ENCODE measurements around the gene VMP1. TPM values are rescaled to one million over a fixed set of nuclear protein-coding genes. Genes with fewer than 3 reads are reported as not detected.
"Not testable (repeated sequence)": the region's sequence is repeated elsewhere in the genome, so short reads cannot be mapped to it uniquely, and the experiment has no call there.

Gene VMP1
- total RNA-seq, 1 experiment from 2014 or later, result 277 TPM

- Mint-ChIP-seq H3K4me3 (ENCODE audit: unreplicated experiment) (peak overlapping the region; percentile 52), H3K27me3 (ENCODE audit: insufficient read depth, unreplicated experiment) (no peaks in the 10 kb centered on the region), H3K27ac (ENCODE audit: unreplicated experiment) (peak overlapping the region; percentile 82), H3K9me3 (ENCODE audit: unreplicated experiment) (no peaks in the 10 kb centered on the region), H3K4me1 (ENCODE audit: low read depth, unreplicated experiment) (peaks cover 27% of the 10 kb centered on the region), H3K36me3 (ENCODE audit: insufficient read depth, unreplicated experiment) (peaks cover 40% of the 10 kb centered on the region)
- CTCF ChIA-PET, result interaction anchor here (0.6 to 0.9 kb wide), 4 partner anchors 9 to 74 kb away, joined by 3 to 6 read pairs (median 4); no protein-coding TSS in a partner anchor
- H3K27me3 ChIP-seq (replicated peaks; ENCODE audit: control insufficient read depth, insufficient read depth, low read length), result no peaks in the 10 kb centered on the region
- peaks cover 63% of the 10 kb centered on the region for H3K4me1 ChIP-seq
- BruUV-seq (replicated peaks), result no TSS peak
- POLR2A ChIA-PET, result interaction anchor here (0.5 to 2.5 kb wide), 5 partner anchors 10 to 65 kb away, joined by 3 to 55 read pairs (median 3); no protein-coding TSS in a partner anchor
- no peaks in the 10 kb centered on the region for H3K36me3 ChIP-seq (ENCODE audit: control insufficient read depth, insufficient read depth, low read length)
- H3K9me3 ChIP-seq, result no peaks in the 10 kb centered on the region
- no peak overlapping the region for H3K4me3 ChIP-seq (ENCODE audit: low read depth, low read length)
- no peak for DNase-seq
- intact Hi-C loops (cut with micrococcal nuclease; ENCODE audit: unreplicated experiment), result loop anchor here (2.0 kb wide), 1 partner anchor 17 kb away; no protein-coding TSS in a partner anchor
- no peak for TF ChIP-seq CTCF (IDR thresholded peaks at IDR 0.05; ENCODE audit: insufficient read depth in 1 of 2, low read depth in 1 of 2, low read length in 1 of 2, severe bottlenecking in 1 of 2, unreplicated experiment in 1 of 2)
Observed at GRCh38 chr17:59827721-59828477, 120.4 kb downstream of the VMP1 start.

DNA sequence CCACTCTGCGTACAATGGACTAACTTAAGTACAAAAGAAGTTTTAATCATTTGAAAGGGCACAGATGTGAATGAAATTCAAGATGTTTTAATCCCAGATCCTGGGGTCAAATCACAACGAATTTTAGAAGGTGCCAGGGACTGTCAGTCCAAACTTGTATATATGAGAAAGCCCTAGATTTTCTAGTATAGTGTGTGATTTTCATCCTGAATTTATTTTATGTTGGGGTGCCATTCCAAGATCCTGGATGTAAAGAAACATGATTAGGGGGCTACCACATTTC lies 121.0 kb downstream of the VMP1 start:
- no peaks in the 10 kb centered on the region for H3K9me3 Mint-ChIP-seq (ENCODE audit: unreplicated experiment)
- H3K4me1 Mint-ChIP-seq (ENCODE audit: low read depth, unreplicated experiment), result peaks cover 32% of the 10 kb centered on the region
- intact Hi-C loops (cut with micrococcal nuclease; ENCODE audit: unreplicated experiment), result loop anchor here (2.0 kb wide), 1 partner anchor 18 kb away; no protein-coding TSS in a partner anchor
- H3K9me3 ChIP-seq, result no peaks in the 10 kb centered on the region
- H3K27me3 ChIP-seq (replicated peaks; ENCODE audit: control insufficient read depth, insufficient read depth, low read length), result no peaks in the 10 kb centered on the region
- TSS peak; percentile 60 for BruUV-seq (replicated peaks)
- TF ChIP-seq CTCF (IDR thresholded peaks at IDR 0.05; ENCODE audit: insufficient read depth in 1 of 2, low read depth in 1 of 2, low read length in 1 of 2, severe bottlenecking in 1 of 2, unreplicated experiment in 1 of 2), result no peak
- H3K4me3 Mint-ChIP-seq (ENCODE audit: unreplicated experiment), result peak overlapping the region; percentile 52
- H3K36me3 ChIP-seq (ENCODE audit: control insufficient read depth, insufficient read depth, low read length), result no peaks in the 10 kb centered on the region
- ChIA-PET CTCF (interaction anchor here (0.8 to 0.9 kb wide), 3 partner anchors 9 to 75 kb away, joined by 3 to 6 read pairs (median 4); no protein-coding TSS in a partner anchor), POLR2A (interaction anchor here (0.5 to 2.5 kb wide), 5 partner anchors 10 to 65 kb away, joined by 3 to 55 read pairs (median 6); no protein-coding TSS in a partner anchor)
- no peak for DNase-seq
- H3K27ac Mint-ChIP-seq (ENCODE audit: unreplicated experiment), result peak overlapping the region; percentile 82
- no peak overlapping the region for H3K4me3 ChIP-seq (ENCODE audit: low read depth, low read length)
- H3K27me3 Mint-ChIP-seq (ENCODE audit: insufficient read depth, unreplicated experiment), result no peaks in the 10 kb centered on the region
- peaks cover 69% of the 10 kb centered on the region for H3K4me1 ChIP-seq
- H3K36me3 Mint-ChIP-seq (ENCODE audit: insufficient read depth, unreplicated experiment), result peaks cover 42% of the 10 kb centered on the region

DNA sequence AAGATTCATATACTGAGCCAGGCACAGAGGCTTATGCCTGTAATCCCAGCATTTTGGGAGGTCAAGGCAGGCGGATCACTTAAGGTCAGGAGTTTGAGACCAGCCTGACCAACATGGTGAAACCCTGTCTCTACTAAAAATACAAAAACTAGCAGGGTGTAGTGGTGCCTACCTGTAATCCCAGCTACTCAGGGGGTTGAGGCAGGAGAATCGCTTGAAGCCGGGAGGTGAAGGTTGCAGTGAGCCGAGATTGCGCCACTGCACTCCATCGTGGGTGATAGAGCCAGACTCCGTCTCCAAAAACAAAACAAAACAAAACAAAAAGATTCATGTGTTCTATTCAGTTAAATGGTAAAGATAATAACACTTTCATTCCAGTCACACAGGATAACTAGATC lies 121.4 kb downstream of the VMP1 start:
- peak overlapping the region; percentile 52 for H3K4me3 Mint-ChIP-seq (ENCODE audit: unreplicated experiment)
- TSS peak; percentile 88 for BruUV-seq (replicated peaks)
- H3K9me3 ChIP-seq; H3K27me3 ChIP-seq (replicated peaks; ENCODE audit: control insufficient read depth, insufficient read depth, low read length); H3K9me3 Mint-ChIP-seq (ENCODE audit: unreplicated experiment); H3K27me3 Mint-ChIP-seq (ENCODE audit: insufficient read depth, unreplicated experiment); H3K36me3 ChIP-seq (ENCODE audit: control insufficient read depth, insufficient read depth, low read length): not testable (repeated sequence)
- intact Hi-C loops (cut with micrococcal nuclease; ENCODE audit: unreplicated experiment), result loop anchor here (1.0 to 2.0 kb wide), 3 partner anchors 8 to 43 kb away; no protein-coding TSS in a partner anchor
- H3K4me1 Mint-ChIP-seq (ENCODE audit: low read depth, unreplicated experiment), result peaks cover 36% of the 10 kb centered on the region
- ChIA-PET CTCF (interaction anchor here (1.0 to 1.2 kb wide), 2 partner anchors 42 to 45 kb away, joined by 3 to 5 read pairs; no protein-coding TSS in a partner anchor), POLR2A (interaction anchor here (0.5 to 2.5 kb wide), 4 partner anchors 9 to 50 kb away, joined by 3 to 55 read pairs (median 6); no protein-coding TSS in a partner anchor)
- H3K36me3 Mint-ChIP-seq (ENCODE audit: insufficient read depth, unreplicated experiment), result peaks cover 42% of the 10 kb centered on the region
- H3K4me3 ChIP-seq (ENCODE audit: low read depth, low read length), result 0 out of 2 replicates have a peak overlapping the region, but pooled peaks have one; percentile 7
- H3K4me1 ChIP-seq, result peaks cover 73% of the 10 kb centered on the region
- DNase-seq, result peak in 1 of 2 experiments; percentile 55
- peak overlapping the region; percentile 82 for H3K27ac Mint-ChIP-seq (ENCODE audit: unreplicated experiment)
